GM18858 (cell line): ENCODE results near the gene EPM2A.

Experiments used
- ATAC-seq: cut with Tn5 transposase; IDR thresholded peaks from one replicate; pipeline ENCODE4 v1.9.1; 2021; ENCODE audit not compliant: unreplicated experiment

Gene EPM2A

GRCh38 chr6:145608850-145609249, 126.5 kb downstream of the EPM2A start:
- ATAC-seq: no peak

GRCh38 chr6:145603991-145604390, 131.3 kb downstream of the EPM2A start:
- no peak for ATAC-seq

- ATAC-seq: no peak
Observed at GRCh38 chr6:145603424-145603833, 131.9 kb downstream of the EPM2A start.

GRCh38 chr6:145602726-145603326, 132.5 kb downstream of the EPM2A start:
- no peak for ATAC-seq

GRCh38 chr6:145601397-145601796, 133.9 kb downstream of the EPM2A start:
- ATAC-seq: no peak

GRCh38 chr6:145600299-145600698, 135.0 kb downstream of the EPM2A start:
- no peak for ATAC-seq

- no peak for ATAC-seq
Observed at GRCh38 chr6:145588981-145589380, 146.3 kb downstream of the EPM2A start.

- no peak for ATAC-seq
Observed at GRCh38 chr6:145587334-145587733, 148.0 kb downstream of the EPM2A start.

GRCh38 chr6:145583753-145584152, 151.6 kb downstream of the EPM2A start:
- ATAC-seq: no peak
